H1 (cell line): ENCODE measurements around the gene NCKIPSD.

Experiments used
- CEBPB ChIP-seq: IDR thresholded peaks from 2 replicates; pipeline ENCODE4 v1.6.1; 2012; ENCODE audit warnings: low read depth, low read length
- CREB1 ChIP-seq: IDR thresholded peaks from 2 replicates; pipeline ENCODE4 v1.6.1; 2012; ENCODE audit warnings: inconsistent platforms
- FOSL1 ChIP-seq: IDR thresholded peaks from 2 replicates; pipeline ENCODE4 v1.6.1; 2011; ENCODE audit warnings: mild to moderate bottlenecking, low read depth, low read length, moderate library complexity; ENCODE audit not compliant: insufficient read depth
- HDAC6 ChIP-seq: IDR thresholded peaks from one replicate; pipeline ENCODE4 v1.7.1; 2012; ENCODE audit warnings: low read depth, mild to moderate bottlenecking, inconsistent platforms, low read length, moderate library complexity
- RBBP5 ChIP-seq: IDR thresholded peaks from 2 replicates; pipeline ENCODE4 v1.7.1; 2012; ENCODE audit warnings: low read depth, mild to moderate bottlenecking, inconsistent platforms, low read length, moderate library complexity, borderline replicate concordance
- TF ChIP-seq, protein P1 (sequence below), 3 experiments: IDR thresholded peaks; 1 replicate in 2 of 3; 2 replicates in 1 of 3; pipeline versions ENCODE4 v1.5.1 to v1.6.1; 2011; ENCODE audit warnings: low read length in 3 of 3, mild to moderate bottlenecking in 3 of 3, inconsistent platforms in 2 of 3, low read depth in 1 of 3, moderate library complexity in 1 of 3; ENCODE audit not compliant: insufficient read depth in 1 of 3; ENCODE audit errors: control extremely low read depth in 1 of 3

DNA sequence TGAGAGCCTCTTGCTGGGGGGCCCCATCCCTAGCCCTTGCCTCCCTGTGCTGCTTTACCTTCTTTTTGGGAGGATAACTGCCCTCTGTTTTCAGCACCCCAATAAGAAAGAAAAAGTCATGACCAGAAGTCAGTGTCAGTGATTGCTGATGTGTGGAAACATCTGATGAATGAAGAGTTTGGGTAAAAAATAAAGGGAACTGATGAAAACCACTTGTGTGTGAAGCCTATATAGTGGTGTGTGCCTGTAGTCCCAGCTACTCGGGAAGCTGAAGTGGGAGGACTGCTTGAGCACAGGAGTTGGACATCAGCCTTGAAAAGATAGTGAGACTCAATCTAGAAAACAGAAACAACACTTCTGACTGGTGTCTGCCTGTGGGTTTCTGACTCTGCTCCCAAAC is 13.2 kb downstream of the NCKIPSD start:
- TF ChIP-seq FOSL1 (no peak), RBBP5 (no peak), CEBPB (no peak), CREB1 (no peak), HDAC6 (no peak)
- TF ChIP-seq, protein P1, sequence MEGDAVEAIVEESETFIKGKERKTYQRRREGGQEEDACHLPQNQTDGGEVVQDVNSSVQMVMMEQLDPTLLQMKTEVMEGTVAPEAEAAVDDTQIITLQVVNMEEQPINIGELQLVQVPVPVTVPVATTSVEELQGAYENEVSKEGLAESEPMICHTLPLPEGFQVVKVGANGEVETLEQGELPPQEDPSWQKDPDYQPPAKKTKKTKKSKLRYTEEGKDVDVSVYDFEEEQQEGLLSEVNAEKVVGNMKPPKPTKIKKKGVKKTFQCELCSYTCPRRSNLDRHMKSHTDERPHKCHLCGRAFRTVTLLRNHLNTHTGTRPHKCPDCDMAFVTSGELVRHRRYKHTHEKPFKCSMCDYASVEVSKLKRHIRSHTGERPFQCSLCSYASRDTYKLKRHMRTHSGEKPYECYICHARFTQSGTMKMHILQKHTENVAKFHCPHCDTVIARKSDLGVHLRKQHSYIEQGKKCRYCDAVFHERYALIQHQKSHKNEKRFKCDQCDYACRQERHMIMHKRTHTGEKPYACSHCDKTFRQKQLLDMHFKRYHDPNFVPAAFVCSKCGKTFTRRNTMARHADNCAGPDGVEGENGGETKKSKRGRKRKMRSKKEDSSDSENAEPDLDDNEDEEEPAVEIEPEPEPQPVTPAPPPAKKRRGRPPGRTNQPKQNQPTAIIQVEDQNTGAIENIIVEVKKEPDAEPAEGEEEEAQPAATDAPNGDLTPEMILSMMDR (IDR thresholded peaks at IDR 0.05; ENCODE audit: control extremely low read depth in 1 of 3, insufficient read depth in 1 of 3, low read depth in 1 of 3, low read length in 3 of 3), result no peak
